ENCODE measurements around the gene HPS4.

The HPS4 gene

DNA sequence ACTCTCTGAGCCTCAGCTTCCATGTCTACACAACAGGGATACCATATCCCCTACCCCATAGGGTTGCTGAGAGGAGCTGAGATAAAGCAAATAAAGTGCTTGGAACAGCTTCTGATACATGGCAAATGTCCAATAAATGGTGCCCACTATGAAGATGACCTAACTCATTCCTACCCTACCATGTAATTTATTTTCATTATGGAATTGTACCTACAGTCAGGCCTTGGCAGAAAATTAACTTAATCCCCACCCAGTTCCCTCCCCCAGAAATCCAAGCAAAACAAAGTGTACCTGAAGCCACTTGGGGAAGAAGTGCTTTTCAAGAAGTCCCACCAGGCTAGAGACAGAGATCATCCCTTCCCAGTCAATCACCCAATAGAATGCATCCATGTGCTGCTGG, 10.9 kb upstream of the HPS4 start:
- no peak for DNase-seq

DNA sequence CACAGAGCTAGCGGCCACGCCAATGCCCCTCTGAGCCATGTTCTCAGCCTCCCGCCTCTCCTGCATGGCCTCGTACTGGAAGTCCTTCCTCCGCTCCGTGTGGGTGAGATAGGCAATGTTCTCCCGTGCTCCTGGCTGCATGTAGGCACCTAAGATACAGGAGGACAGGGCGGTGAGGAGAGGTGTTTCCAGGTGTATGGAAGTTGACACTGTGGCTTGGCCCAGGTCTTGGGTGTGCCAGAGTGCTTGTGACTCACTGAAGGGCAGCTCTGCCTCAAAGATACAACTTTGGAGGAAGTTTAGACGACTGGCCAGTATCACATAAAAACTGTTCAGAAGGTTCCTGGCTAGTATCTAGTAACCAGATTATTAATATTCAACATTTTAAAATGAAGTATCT, 8.6 kb upstream of the HPS4 start:
- no peak for DNase-seq

DNA sequence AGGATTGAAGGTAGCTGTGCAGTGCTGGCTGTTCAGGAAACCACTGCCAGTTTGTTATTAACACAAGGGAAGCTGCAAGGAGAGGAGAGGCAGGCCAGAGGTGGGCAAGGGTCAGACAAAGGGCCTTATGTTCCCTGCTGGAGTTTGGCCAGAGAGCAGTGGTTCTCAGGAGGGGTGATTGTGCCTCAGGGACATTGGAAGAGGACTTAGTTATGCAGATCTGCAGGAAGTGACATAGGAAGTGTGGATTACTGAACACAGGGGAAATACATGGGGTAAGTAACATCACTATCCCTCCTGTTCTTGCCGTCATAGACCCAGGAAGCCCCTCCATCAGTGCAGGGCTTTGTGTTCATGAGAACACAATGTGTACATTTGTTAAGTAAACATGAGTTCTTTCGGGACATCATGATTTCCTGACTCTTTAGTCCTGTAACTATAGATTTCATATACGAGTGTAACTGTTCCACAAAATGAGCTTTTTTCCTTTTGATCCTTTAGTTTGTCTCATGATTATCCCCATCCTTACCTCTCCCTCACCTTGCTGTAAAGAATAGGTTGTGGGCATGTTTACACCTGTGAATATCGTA, 6.0 kb upstream of the HPS4 start:
- no peak for DNase-seq

DNA sequence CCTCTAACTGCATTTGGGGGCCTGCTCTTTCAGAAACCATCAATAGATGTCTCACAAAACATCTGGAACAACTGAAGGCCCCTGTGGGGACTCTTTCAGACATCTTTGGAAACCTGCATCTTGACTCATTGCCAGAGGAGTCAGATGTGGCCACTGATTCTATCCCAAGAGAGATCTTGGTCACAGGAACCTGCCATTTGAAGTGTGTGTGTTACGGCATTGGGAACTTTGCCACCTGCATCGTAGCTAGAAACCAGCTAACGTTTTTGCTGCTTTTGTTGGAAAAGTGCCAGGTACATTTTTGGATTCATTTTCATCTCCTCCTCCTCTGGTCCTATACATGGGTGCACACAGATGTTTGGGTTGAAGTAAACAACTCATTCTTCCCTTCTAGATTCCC, 4.4 kb upstream of the HPS4 start:
- no peak for DNase-seq

DNA sequence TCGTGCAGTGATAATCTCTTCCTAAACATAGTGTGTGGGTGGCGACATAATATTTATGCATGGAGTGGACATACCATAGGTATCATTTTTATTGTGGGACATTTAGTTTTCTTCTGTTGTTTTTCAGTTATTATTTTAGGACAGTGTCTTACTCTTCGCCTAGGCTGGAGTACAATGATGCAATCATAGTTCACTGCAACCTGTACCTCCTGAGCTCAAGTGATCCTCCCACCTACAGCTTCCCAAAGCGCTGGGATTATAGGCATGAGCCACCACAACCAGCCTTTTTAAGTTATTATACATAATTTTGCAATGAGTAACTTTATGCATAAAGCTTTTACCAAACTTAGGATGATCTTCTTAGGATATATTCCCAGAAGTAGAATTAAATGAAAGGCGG, 2.8 kb upstream of the HPS4 start:
- DNase-seq, result no peak

DNA sequence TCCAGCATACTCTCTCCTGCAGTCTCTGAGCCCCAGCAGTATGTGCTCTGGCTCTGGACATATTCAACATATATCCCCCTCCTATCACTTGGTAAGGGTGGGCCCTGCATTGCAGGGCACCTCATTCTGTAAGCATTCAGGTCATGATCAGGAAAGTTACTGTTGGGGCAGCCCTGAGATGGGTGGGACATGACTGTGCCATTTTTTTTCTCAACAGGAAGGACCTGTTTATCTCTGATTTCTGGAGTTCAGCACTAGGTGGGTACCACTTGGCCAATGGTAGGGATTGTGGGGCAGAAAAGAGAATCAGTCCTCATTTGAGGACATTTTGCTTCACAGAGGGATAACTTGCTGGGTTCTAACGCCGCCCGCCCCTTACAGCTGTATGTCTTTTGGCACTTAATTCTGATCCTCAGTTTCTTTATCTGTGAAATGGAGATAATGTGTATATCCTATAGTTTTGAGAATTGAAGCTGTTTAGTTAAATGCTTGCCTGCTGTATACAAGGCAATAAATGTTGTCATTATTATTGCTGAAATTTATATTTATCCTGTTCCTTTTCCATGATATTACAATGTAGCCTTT, 2.3 kb upstream of the HPS4 start:
- no peak for DNase-seq

DNA sequence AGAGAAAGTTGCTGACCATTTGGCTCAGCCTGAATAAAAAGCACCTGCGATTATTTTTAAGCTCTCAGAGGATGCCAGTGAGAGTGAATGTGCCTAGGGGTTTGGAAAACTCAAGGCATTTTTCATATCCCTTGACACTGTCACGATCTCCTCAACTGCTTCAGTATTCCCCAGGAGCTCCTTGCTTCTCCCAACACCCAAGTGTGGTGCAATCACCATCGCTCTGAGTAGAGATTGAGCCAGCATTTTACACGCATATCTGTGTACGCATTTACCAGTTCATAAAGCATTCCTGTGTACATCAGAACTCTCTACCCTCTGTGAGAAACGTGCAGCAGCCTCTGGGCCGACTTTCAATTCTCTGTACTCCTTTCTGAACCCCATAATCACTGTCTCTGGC, 1.4 kb upstream of the HPS4 start:
- DNase-seq, result no peak

DNA sequence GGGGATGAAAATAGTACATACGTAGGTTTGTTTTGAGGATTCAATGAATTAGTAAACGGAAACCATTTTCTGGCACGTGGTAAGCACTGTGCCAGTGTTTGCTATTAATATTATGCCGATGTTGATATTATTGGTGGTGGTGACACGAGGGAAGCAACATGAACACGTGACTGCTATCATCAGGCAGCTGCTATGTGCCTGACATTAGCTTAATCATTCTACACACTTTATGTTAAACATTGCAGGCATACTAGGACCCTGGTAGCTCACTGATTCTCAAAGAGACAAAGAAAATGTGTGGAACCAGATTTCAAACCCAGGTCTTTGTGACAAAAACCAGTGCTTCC, 750 bp upstream of the HPS4 start:
- DNase-seq, result no peak

DNA sequence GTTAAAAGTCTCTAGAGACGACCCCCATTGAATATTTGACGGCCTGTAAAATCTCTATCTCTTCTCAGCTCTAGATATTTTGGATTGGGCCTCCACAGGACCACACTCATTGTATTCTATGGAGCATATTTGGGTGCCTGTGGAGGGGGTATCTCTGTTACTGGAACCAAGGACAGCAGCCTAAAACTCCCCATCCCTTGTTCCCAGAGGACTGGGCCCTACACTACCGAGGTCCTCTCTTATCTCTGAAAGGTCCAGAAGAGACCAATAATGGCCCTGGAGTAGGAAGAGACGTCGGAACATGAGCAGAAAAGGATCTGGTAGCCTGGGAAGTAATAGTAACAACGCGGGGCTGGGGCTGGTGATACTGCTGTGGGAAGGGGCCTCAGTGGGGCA, 542 bp downstream of the HPS4 start:
- DNase-seq, result no peak

DNA sequence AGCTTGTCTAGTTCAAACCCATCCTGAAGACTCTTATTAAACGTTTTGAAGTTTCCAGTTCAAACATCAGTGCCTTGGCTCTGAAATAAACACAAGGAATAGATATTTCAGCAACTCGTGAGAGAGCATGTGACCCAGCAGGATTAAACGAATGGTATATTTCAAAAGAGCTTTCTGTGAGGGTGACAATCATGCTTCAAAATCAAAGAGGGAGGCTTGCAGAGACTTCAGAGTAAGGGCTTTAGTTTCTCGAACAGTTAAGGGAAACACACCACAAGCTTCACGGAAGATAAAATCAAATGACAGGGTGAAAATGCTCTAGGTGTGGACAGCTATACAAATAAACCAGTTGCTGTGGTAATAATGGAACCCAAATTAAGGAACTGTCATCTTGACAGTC, 1.4 kb downstream of the HPS4 start:
- no peak for DNase-seq

DNA sequence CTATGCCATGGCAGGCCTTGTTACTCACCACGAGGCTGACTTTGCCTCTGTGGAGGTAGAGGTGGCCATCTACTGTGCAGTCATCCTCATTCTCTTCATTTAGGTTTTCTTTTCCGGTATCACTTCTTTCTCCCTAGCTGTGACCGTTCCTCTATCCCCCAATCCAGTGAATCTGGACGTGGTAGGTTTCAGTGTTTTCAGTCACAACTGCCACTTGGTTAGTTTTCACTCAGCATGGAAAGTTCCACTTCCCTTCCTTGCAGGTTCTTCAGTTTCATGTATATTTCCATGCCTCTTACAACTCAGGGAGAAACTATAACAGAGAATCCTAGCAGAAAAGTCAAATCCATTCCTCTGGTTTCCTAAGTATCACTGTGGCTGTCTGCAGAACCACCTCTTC, 1.9 kb downstream of the HPS4 start:
- no peak for DNase-seq

DNA sequence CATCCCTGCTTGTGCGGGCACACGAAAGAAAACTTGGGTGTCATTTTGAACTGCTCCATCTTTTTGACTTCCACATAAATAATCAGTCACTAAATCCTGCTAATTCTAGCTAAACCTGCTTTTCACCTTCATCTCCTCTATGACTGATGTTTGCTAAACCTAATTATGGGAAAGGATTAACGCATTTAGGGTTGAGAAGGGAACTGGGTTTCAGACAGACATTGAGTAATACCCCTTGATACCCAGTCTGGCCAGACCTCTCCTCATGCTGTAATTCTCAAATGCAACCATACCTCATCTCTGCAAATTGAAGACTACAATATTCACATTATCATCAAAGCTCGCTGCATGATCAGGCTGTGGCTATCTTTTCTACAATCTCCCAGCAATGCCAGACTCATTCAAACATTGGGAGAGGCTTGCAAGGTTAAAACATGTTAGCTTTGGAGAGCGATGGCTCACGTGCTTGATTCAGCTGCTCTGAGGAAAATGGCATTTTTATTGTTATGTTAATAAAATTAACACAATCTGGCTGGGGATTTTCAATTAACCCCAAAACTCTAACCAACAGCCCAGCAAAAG, 2.4 kb downstream of the HPS4 start:
- DNase-seq, result no peak

DNA sequence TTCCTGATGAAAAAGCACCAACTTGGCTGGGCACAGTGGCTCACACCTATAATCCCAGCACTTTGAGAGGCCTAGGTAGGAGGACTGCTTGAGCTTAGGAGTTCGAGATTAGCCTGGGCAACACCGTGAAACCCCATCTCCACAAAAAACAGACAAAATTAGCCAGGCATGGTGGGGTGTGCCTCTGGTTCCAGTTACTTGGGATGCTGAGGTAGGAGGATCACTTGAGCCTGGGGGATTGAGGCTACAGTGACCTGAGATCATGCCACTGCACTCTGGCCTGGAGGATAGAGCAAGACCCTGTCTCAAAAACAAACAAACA, 3.0 kb downstream of the HPS4 start:
- no peak for DNase-seq

DNA sequence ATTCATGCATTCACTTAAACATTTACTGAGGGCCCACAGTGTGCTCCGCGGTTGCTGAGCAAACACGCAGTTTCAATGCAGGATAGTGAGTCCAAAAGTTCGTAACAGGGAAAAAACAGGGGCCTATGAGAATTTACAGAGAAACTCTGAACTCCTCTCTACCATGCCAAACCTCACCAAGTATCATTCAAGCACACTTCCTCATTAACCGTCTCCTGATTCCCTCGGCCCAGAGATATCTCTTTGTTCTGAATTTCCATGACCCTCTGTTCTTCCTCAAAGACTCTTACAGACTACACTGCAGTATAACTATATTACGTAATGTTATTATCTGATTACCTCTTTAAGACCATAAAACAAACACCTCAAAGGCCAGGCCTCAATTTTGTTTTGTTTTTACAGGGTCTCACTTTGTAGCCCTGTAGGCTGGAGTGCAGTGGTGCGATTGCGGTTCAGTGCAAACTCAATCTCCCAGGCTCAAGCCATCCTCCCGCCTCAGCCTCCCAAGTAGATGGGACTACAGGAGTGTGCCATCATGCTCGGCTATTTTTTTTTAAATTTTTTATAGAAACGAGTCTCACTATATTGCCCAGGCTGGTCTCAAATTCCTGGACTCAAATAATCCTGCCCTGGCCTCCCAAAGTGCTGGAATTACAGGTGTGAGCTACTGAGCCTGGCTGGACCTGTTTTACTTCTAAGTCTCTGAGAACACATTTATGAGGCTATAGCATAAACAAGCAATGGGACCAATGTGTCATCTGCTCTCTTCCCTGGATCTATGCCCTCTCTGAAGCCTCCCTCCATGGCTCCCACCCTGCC, 3.6 kb downstream of the HPS4 start:
- no peak for DNase-seq

DNA sequence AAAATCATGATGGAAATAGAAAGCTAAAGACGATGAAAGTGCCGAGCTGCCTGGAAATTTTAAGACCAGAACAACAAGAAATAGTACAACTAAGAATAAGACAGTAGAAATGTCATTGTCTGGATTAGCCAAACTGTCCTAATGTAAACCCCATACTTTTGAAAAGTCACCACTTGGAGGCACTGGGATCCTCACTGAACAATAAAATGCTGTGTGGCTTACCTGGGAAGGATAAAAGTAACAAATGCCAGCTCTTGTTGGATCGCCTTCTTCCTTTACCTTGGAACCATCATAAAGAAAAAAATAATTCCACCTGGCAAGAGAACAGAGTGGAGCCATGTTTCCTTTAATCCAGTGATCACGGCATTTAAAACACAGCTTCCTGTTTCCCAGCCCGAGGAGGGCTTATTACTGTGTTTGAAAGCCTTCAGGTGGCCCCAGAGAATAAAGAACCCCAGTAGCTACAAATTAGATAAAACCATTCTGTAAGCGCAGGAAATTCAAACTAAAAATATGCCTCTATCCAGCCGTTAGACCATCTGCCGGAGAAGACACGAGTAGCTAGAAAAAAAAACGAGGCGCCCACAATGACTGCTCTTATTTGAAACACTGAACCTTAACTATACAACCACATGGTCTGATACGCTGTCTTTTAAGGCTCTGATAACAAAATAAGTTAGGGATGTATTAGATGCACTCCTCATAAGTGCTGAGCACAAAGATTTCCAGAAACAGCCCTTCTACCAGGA, 4.4 kb downstream of the HPS4 start:
- DNase-seq, result no peak

DNA sequence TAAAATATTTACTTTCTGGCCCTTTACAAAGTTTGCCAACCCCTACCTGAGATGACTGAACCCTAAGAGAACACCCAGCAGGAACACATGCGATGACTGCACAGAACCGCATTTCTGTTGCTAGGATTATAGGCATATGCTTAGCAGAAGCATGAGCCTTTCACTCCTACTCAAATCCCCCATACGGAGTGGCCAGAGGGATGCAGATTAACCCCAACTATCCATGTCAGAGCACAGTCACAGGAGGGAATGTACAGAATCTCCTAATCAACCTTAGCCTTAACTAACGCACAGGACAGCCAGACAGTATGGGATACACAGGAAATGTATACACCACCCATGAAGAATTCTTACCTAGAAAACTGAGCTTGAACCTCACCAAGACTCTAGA, 6.2 kb downstream of the HPS4 start:
- DNase-seq, result no peak

DNA sequence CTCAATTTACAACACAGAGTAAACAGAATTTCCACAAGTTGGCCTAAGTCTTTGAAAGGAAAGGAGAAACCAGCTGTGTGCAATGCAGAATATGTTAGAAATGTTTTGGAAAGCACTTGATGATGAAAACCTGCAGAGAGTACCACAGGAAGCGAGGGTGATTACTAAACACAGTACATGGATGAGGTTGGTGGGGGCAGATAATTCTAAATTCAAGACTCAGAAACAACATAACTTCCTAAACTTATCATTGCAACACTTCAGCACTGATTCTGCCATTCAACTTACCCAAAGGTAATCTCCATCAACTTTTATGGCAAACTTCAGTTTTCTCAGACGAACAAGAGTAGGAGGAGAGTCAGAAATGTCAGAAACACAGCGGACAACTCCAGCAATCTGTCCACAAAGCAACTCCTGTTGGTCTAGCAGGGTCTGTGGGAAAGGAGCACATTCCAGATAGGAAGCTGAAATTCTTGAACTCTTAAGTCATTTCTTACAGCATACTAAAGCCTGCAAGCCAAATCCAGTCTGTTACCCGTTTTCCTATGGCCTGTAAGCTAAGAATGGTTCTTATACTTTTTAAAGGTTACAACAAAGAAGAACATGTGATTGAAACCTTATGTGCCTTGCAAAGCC, 6.8 kb downstream of the HPS4 start:
- peak; percentile 77 for DNase-seq

DNA sequence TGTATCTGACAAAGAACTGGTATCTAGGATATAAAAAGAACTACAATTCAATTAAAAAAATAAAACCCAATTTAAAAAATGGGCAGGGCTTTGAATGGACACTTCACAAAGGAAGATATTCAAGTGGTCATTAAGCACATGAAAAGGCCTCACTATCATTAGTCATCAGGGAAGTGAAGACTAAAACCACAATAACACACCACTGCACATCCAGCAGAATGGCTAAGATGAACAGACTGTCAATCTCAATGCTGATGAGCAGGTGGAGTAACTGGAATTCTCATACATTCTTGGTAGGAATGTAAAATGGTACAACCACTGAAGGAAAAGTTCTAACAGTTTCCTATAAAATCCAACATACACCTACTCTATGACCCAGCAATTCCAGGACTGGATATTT, 8.9 kb downstream of the HPS4 start:
- DNase-seq, result no peak

DNA sequence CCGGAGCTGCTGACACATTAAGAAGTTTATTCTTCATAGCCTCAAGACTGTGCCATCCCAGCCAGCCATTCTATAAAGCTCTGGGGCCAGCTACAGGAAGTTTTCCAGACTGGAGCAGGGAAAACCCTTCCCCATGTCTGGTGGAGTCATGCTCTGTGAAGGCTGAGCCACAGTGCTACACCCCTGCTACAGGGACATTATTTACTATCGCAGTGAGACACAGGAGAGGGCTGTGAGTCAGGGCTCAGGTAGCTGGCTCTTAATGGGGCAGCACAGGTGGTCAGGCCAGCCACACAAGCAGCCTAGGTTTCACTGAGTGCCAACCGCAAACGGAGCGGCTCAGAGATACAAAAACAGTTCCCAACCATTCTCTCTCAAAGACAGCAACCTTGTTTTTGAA, 12.1 kb downstream of the HPS4 start:
- DNase-seq, result peak; percentile 84

DNA sequence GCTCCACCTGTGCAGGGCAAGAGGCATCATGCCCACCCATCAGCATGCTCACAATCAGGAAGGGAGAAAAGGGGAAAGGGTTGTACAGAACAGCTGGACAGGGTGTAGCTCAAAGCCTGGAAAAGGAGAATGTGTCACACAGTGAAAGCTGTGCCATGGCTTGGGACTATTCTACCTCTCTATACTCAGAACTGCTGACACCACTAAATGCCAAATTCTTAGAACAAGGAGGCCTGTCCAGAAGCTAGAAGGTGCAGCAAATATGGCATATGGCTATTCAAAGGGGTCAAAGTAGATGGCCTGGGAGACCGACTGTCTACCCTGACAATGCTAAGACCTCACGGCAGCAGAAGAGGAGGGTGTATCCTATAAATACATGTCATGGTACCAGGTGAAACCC, 12.8 kb downstream of the HPS4 start:
- DNase-seq, result no peak

DNA sequence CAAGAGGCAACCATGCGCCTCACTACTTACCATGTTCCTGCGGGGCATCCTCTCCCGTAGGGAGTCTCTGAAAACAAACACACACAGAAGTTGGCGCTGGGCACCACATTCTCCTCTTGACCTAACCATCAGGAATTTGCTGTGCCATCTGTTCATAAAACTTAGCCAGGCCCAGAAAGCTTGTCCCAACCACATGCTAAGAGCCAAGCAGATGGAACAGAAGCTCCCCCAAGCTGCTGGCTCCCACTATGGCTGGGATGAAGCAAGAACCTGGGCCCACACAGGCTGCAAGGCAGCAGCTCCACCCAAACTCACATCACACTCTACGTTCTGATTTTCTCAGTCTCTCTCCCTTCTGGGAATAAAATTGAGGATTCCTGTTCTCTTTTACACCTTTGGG, 17.4 kb downstream of the HPS4 start:
- no peak for DNase-seq

DNA sequence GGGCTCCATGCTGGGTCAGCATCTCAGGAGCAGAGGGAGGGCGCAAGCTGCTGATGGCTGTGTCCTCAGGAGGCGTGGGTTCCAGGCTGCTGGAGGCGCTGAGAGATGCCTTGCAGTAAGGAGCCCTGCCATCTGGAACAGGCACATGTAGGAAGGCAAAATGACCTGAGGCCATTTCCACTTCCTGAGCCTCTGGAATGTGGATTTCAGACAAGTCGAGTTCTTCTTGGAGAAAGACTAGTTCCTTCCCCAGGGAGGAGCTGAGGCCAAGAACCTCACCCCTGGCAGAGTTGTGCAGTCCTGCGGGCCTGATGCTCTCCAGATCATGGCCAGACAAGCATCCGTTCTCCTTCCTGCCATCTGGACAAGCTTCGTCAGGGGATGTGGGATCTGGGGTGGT, 19.3 kb downstream of the HPS4 start:
- no peak for DNase-seq

DNA sequence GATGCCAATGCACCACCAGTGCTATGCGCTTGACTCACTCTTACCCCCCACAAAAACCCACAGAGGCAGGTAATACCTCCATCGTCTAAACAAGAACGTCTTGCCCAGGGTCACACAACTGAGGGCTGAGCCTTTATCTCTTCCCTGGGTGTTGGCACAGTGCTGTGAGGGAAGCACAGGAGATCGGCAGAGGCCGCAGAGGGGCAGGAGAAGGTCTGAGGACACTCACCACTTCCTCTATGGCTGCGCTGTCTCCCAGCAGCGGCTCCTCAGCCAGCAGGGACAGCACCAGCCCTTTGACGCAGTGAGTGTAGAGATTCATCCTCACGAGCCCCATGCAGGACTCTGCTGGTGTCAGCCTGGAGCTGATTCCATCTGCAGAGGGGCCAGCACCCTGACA, 19.9 kb downstream of the HPS4 start:
- DNase-seq, result no peak

Measured in fibroblast of skin of right quadriceps (primary cell).